ENCODE results near the gene TRIM38.

DNA sequence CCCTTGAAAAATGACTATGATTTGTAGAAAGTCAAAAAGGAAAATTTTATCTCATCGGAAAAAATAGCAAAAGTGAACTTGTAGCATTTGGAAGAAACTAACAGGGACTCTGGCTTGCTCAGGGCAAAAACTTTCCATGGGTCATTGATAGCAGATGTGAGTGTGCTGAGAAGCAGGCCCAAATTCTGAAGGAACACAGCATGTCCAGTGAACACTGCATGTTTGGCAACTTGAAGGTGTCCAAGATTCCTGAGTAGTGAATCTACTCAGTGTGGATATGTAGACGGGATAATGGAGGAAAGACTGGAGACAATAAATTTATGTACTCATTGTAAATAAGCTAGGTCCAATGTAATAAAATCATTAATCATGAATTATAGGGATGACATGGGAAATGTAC is 40.3 kb upstream of the TRIM38 start:
- TF ChIP-seq SUZ12 (IDR thresholded peaks at IDR 0.05; ENCODE audit: extremely low read depth, insufficient read depth, insufficient read length): no peak
- no peak for TF ChIP-seq ZNF274 (IDR thresholded peaks at IDR 0.05; ENCODE audit: low read depth, low read length)
